Neuronal stem cell (in vitro differentiated cells): ENCODE data around the gene ODF2.

Source experiments
- DNase-seq: peaks from one replicate; pipeline ENCODE4 v3.0.0-alpha.2; 2013; ENCODE audit warnings: low spot score
- H2AFZ ChIP-seq: one replicate; pipeline ENCODE4 v1.6.1; 2013; ENCODE audit warnings: mild to moderate bottlenecking, low read length, inconsistent platforms
- H2AK5ac ChIP-seq: 2 replicates; pipeline ENCODE4 v1.6.1; 2013; ENCODE audit warnings: low read depth, mild to moderate bottlenecking, inconsistent platforms, low read length, moderate library complexity, mixed read lengths
- H2BK120ac ChIP-seq: 2 replicates; pipeline ENCODE4 v1.6.1; 2013; ENCODE audit warnings: low read depth, mild to moderate bottlenecking, inconsistent platforms, low read length, moderate library complexity, mixed read lengths
- H2BK12ac ChIP-seq: one replicate; pipeline ENCODE4 v1.6.1; 2013; ENCODE audit warnings: low read length, inconsistent platforms
- H2BK15ac ChIP-seq: 2 replicates; pipeline ENCODE4 v1.6.1; 2013; ENCODE audit warnings: mild to moderate bottlenecking, low read length, inconsistent platforms, mixed read lengths
- H2BK5ac ChIP-seq: one replicate; pipeline ENCODE4 v1.6.1; 2013; ENCODE audit warnings: inconsistent platforms, mild to moderate bottlenecking, low read length, moderate library complexity
- H3K14ac ChIP-seq: one replicate; pipeline ENCODE4 v1.6.1; 2013; ENCODE audit warnings: low read length, inconsistent platforms
- H3K18ac ChIP-seq: 2 replicates; pipeline ENCODE4 v1.6.1; 2013; ENCODE audit warnings: low read length, inconsistent platforms
- H3K23ac ChIP-seq: 2 replicates; pipeline ENCODE4 v1.6.1; 2013; ENCODE audit warnings: low read depth, mild to moderate bottlenecking, mixed read lengths, low read length, inconsistent platforms; ENCODE audit not compliant: poor library complexity
- H3K27ac ChIP-seq: replicated peaks from 3 replicates; pipeline ENCODE4 v1.5.1; 2013; ENCODE audit warnings: low read length, inconsistent platforms
- H3K27me3 ChIP-seq, 3 experiments: 2 replicates each; pipeline ENCODE4 v1.6.1; 2013; ENCODE audit warnings: low read length in 3 of 3, mild to moderate bottlenecking in 2 of 3, inconsistent platforms in 1 of 3, low read depth in 1 of 3, mixed read lengths in 1 of 3, moderate library complexity in 1 of 3; ENCODE audit not compliant: control insufficient read depth in 3 of 3, insufficient read depth in 3 of 3
- H3K36me3 ChIP-seq, 2 donors: replicated peaks in 1 of 2; 2 replicates each; pipeline ENCODE4 v1.6.1; 2013; ENCODE audit warnings: low read length in 2 of 2; ENCODE audit not compliant: control insufficient read depth in 2 of 2, insufficient read depth in 2 of 2
- H3K4ac ChIP-seq: 2 replicates; pipeline ENCODE4 v1.6.1; 2013; ENCODE audit warnings: inconsistent platforms, mild to moderate bottlenecking, low read length, moderate library complexity
- H3K4me1 ChIP-seq, 2 donors: 1 replicate in 1 of 2; 2 replicates in 1 of 2; pipeline ENCODE4 v1.6.1; 2013; ENCODE audit warnings: low read length in 2 of 2, low read depth in 1 of 2; ENCODE audit not compliant: control insufficient read depth in 2 of 2, insufficient read depth in 1 of 2
- H3K4me2 ChIP-seq: one replicate; pipeline ENCODE4 v1.6.1; 2013; ENCODE audit warnings: mild to moderate bottlenecking, low read length, inconsistent platforms; ENCODE audit not compliant: insufficient read depth, poor library complexity, severe bottlenecking
- H3K4me3 ChIP-seq, 2 donors: 2 replicates each; pipeline ENCODE4 v1.5.1; 2013; ENCODE audit warnings: low read length in 2 of 2, mild to moderate bottlenecking in 2 of 2, inconsistent platforms in 1 of 2, moderate library complexity in 1 of 2
- H3K79me1 ChIP-seq: one replicate; pipeline ENCODE4 v1.6.1; 2013; ENCODE audit warnings: low read depth, mild to moderate bottlenecking, inconsistent platforms, low read length, moderate library complexity
- H3K9ac ChIP-seq: one replicate; pipeline ENCODE4 v1.6.1; 2013; ENCODE audit warnings: mild to moderate bottlenecking, low read depth, low read length, inconsistent platforms; ENCODE audit not compliant: poor library complexity
- H3K9me3 ChIP-seq, 2 donors: replicated peaks in 1 of 2; 2 replicates each; pipeline versions ENCODE3 to v1.6.1; 2013; ENCODE audit warnings: low read length in 2 of 2, mild to moderate bottlenecking in 2 of 2, inconsistent platforms in 1 of 2, low read depth in 1 of 2, mixed read lengths in 1 of 2, moderate library complexity in 1 of 2; ENCODE audit not compliant: control insufficient read depth in 2 of 2, insufficient read depth in 1 of 2
- H4K8ac ChIP-seq: one replicate; pipeline ENCODE4 v1.6.1; 2013; ENCODE audit warnings: low read depth, mild to moderate bottlenecking, inconsistent platforms, low read length, moderate library complexity
- H4K91ac ChIP-seq: one replicate; pipeline ENCODE4 v1.6.1; 2013; ENCODE audit warnings: low read length, low read depth, mild to moderate bottlenecking, inconsistent platforms; ENCODE audit not compliant: poor library complexity
- WGBS, 2 donors: extraction: QIAGEN DNeasy Blood & Tissue Kit; methylation state at CpG; one replicate each; pipeline ENCODE4 v1.1.7; 2013; ENCODE audit warnings: missing lambda C conversion rate in 2 of 2, mixed read lengths in 1 of 2; ENCODE audit not compliant: insufficient read length in 2 of 2, insufficient replicate concordance in 1 of 2; ENCODE audit errors: extremely low coverage in 2 of 2; 5-methylcytosine and 5-hydroxymethylcytosine counted together

Gene ODF2

DNA sequence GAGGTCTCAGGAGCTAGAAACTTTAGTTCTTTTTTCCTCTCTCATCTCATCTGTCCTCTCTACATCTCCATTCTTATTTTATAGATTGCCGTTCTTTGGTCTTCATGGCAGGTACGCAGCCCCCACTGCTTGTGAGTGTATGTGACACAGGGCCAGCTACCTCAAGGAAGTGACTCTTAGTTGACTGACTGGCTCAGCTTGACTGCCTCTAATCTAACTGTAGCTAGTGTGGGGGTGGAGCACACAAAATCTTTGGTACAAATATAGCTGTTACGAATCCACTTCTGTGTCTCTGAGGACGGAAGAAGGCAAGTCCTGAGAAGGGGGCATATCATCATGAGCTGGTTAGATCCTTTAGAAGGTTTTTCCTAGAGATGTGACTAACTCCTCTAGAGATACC lies 76.8 kb downstream of the ODF2 start:
- no peak overlapping the region for H2BK12ac ChIP-seq
- H3K27ac ChIP-seq = no peak overlapping the region
- H2BK5ac ChIP-seq = no peak overlapping the region
- H4K91ac ChIP-seq = no peak overlapping the region
- H3K4ac ChIP-seq = no peak overlapping the region
- no peaks in the 10 kb centered on the region for H3K79me1 ChIP-seq
- H2BK120ac ChIP-seq = no peak overlapping the region
- no peak overlapping the region for H3K23ac ChIP-seq
- no peak overlapping the region for H2AK5ac ChIP-seq
- H3K4me3 ChIP-seq = no peak overlapping the region
- no peaks in the 10 kb centered on the region for H3K9me3 ChIP-seq
- no peak overlapping the region for H3K14ac ChIP-seq
- no peaks in the 10 kb centered on the region for H3K4me1 ChIP-seq
- no peak overlapping the region for H3K4me2 ChIP-seq
- no peak overlapping the region for H2BK15ac ChIP-seq
- H2AFZ ChIP-seq = no peak overlapping the region
- H3K18ac ChIP-seq = no peak overlapping the region
- DNase-seq = no peak
- H3K9ac ChIP-seq = no peak overlapping the region
- no peak overlapping the region for H4K8ac ChIP-seq
- peaks cover 8 to 79% of the 10 kb centered on the region in 2 donors for H3K36me3 ChIP-seq
- no peaks in the 10 kb centered on the region for H3K27me3 ChIP-seq
- WGBS, 2 donors = no CpG with 5 or more reads among the region's 4 CpGs

DNA sequence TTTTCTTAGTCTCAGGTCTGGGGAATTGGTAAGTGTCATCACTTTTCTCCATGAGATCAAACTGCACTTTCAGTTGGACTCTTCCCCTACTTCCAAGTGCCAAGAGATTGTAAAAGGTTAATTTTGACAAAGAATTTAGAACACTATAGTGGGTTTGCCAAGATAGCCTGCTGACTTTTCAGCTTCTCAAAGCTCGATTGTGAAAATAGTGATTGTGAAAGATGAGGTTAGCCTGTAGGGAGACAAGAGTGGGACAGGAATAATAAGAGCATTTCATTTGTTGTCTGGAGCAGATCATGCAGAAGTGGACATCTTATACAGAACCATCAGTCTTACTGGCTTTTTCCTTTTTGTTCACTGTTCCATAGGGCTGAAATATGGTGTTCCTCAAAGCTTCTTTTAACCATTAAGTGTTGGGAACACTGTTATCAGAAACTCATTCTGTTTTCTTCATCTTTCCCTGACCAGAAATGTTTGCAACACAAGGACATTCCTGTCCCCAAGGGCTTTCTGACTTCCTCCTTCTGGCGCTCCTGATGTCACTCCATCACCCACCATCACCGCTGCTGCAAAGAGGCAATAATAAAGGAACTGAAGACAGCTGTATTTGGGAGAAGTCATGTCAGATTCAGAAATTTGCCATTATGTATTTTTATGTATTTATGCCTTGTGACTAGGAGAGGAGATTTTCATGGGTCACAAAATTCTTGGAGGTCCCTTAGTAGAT lies 85.0 kb downstream of the ODF2 start:
- no peak overlapping the region for H3K27ac ChIP-seq
- DNase-seq = no peak

DNA sequence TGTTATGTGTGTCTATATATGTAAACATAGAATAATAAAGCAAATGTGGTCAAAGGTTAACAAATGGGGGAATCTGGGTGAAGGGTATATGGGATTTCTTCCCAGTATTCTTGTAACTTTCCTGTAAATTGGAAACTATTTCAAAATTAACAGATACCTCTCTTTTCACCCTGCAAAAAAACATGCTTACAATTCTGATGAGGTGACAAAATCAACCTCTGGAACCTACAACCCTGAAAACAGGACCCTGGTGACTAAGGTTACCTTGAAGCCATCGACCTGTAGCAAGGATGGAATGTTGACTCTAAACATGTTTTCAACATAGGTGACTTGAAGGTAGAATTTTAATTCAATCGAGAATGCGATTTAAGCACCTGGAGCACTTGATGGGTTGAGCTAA lies 90.7 kb downstream of the ODF2 start:
- no peak overlapping the region for H4K8ac ChIP-seq
- no peak for DNase-seq
- H3K79me1 ChIP-seq = no peaks in the 10 kb centered on the region
- H3K18ac ChIP-seq = no peak overlapping the region
- H3K14ac ChIP-seq = no peak overlapping the region
- H3K9ac ChIP-seq = no peak overlapping the region
- H3K27me3 ChIP-seq = no peaks in the 10 kb centered on the region
- H2BK120ac ChIP-seq = no peak overlapping the region
- peaks cover 6 to 15% of the 10 kb centered on the region in 2 donors for H3K4me1 ChIP-seq
- H2AK5ac ChIP-seq = no peak overlapping the region
- H3K23ac ChIP-seq = no peak overlapping the region
- H2BK5ac ChIP-seq = no peak overlapping the region
- no peak overlapping the region for H2AFZ ChIP-seq
- no peaks in the 10 kb centered on the region for H3K9me3 ChIP-seq
- no peak overlapping the region for H2BK15ac ChIP-seq
- no peak overlapping the region for H3K4me2 ChIP-seq
- no peak overlapping the region for H2BK12ac ChIP-seq
- no peak overlapping the region for H3K4ac ChIP-seq
- no peak overlapping the region for H4K91ac ChIP-seq
- no peak overlapping the region for H3K27ac ChIP-seq
- no CpG with 5 or more reads among the region's 3 CpGs for WGBS, 2 donors
- peaks cover 2 to 15% of the 10 kb centered on the region in 2 donors for H3K36me3 ChIP-seq
- H3K4me3 ChIP-seq = no peak overlapping the region

More for the DNA sequence above, 85.0 kb downstream of the ODF2 start:
- Histone ChIP-seq H3K9ac (no peak overlapping the region), H4K8ac (no peak overlapping the region), H3K4ac (no peak overlapping the region), H2BK5ac (no peak overlapping the region), H3K14ac (no peak overlapping the region), H3K18ac (no peak overlapping the region), H2BK12ac (no peak overlapping the region), H3K27me3 (no peaks in the 10 kb centered on the region), H3K4me1 (no peaks in the 10 kb centered on the region), H3K4me2 (no peak overlapping the region), H3K9me3 (no peaks in the 10 kb centered on the region), H2BK15ac (no peak overlapping the region), H2BK120ac (no peak overlapping the region), H3K23ac (no peak overlapping the region), H4K91ac (no peak overlapping the region), H2AK5ac (no peak overlapping the region), H2AFZ (no peak overlapping the region), H3K79me1 (no peaks in the 10 kb centered on the region), H3K36me3 (peaks cover 14 to 71% of the 10 kb centered on the region in 2 donors), H3K4me3 (no peak overlapping the region)
- no CpG with 5 or more reads among the region's 3 CpGs for WGBS, 2 donors

DNA sequence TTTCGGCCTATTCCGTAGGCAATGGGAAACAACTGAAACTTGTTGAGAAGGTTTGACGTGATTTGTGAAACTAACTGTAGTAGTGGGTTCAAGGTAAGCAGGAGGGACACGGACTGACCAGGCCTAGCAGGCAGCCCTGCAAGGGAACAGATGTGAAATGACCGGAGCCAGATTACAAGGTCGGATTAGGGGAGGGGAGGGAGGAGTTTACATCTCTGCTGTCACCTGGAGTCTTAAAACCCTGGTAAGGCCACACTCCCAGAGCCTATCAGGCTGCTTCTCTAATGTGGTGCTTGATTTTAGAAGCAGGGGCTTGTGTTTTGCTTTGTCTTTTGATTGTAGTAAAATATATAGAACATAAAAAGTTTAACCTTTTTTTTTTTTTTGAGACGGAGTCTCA lies 93.1 kb downstream of the ODF2 start:
- Histone ChIP-seq H3K23ac (no peak overlapping the region), H4K8ac (no peak overlapping the region), H4K91ac (no peak overlapping the region), H3K18ac (no peak overlapping the region), H2BK12ac (no peak overlapping the region), H3K4me1 (peaks cover 6 to 18% of the 10 kb centered on the region in 2 donors), H2AK5ac (no peak overlapping the region), H2BK120ac (no peak overlapping the region), H3K4ac (no peak overlapping the region), H3K36me3 (no peaks in the 10 kb centered on the region), H2AFZ (no peak overlapping the region), H2BK15ac (no peak overlapping the region), H3K4me3 (no peak overlapping the region), H3K9me3 (no peaks in the 10 kb centered on the region), H2BK5ac (no peak overlapping the region), H3K9ac (no peak overlapping the region), H3K27me3 (no peaks in the 10 kb centered on the region), H3K4me2 (no peak overlapping the region), H3K14ac (no peak overlapping the region), H3K27ac (no peak overlapping the region), H3K79me1 (no peaks in the 10 kb centered on the region)
- DNase-seq = no peak
- no CpG with 5 or more reads among the region's 7 CpGs for WGBS, 2 donors
